HEK293T (cell line): Measurements from ENCODE around the gene SLC12A5.

Experiments used
- CTCF ChIA-PET: fragments of 350-600 bp; formaldehyde crosslinking; extraction: SDS; loops from one replicate; lab custom pipeline; 2021; ENCODE audit warnings: antibody characterized with exemption, inconsistent platforms; lab: Yijun Ruan, JAX
- POLR2A ChIA-PET: fragments of 350-600 bp; formaldehyde crosslinking; extraction: SDS; loops from one replicate; lab custom pipeline; 2020; ENCODE audit warnings: antibody characterized with exemption, inconsistent platforms; lab: Yijun Ruan, JAX
- DNase-seq: peaks from one replicate; pipeline ENCODE4 v3.0.0; 2012; ENCODE audit warnings: mixed read lengths; ENCODE audit errors: extremely low spot score
- ARNT ChIP-seq: fragments of 450-650 bp; IDR thresholded peaks from 2 replicates; pipeline ENCODE4 v1.6.1; 2017; ENCODE audit warnings: mild to moderate bottlenecking
- BHLHE40 ChIP-seq: fragments of 450-650 bp; IDR thresholded peaks from 2 replicates; pipeline ENCODE4 v1.6.1; 2016; ENCODE audit warnings: mild to moderate bottlenecking, moderate library complexity, borderline replicate concordance
- CTBP1 ChIP-seq: fragments of 450-650 bp; IDR thresholded peaks from 2 replicates; pipeline ENCODE4 v1.6.1; 2016; ENCODE audit warnings: borderline replicate concordance
- ELF4 ChIP-seq: fragments of 450-650 bp; IDR thresholded peaks from 2 replicates; pipeline ENCODE4 v1.6.1; 2017; ENCODE audit warnings: antibody characterized with exemption
- FOXA1 ChIP-seq: fragments of 450-650 bp; IDR thresholded peaks from 2 replicates; pipeline ENCODE4 v1.6.1; 2016; ENCODE audit warnings: mild to moderate bottlenecking
- FOXK2 ChIP-seq: fragments of 450-650 bp; IDR thresholded peaks from 2 replicates; pipeline ENCODE4 v1.6.1; 2016; ENCODE audit warnings: mild to moderate bottlenecking
- FOXM1 ChIP-seq: fragments of 450-650 bp; IDR thresholded peaks from 2 replicates; pipeline ENCODE4 v1.6.1; 2017; ENCODE audit warnings: mild to moderate bottlenecking, borderline replicate concordance
- HDGF ChIP-seq: fragments of 450-650 bp; IDR thresholded peaks from 2 replicates; pipeline ENCODE4 v1.6.1; 2017; ENCODE audit warnings: antibody characterized with exemption, borderline replicate concordance
- L3MBTL2 ChIP-seq: fragments of 450-650 bp; conservative IDR thresholded peaks from 2 replicates; pipeline ENCODE4 v1.6.1; 2016; ENCODE audit warnings: mild to moderate bottlenecking
- LEF1 ChIP-seq: fragments of 450-650 bp; IDR thresholded peaks from 2 replicates; pipeline ENCODE4 v1.6.1; 2017; ENCODE audit warnings: mild to moderate bottlenecking, borderline replicate concordance
- NFRKB ChIP-seq: fragments of 450-650 bp; IDR thresholded peaks from 2 replicates; pipeline ENCODE4 v1.6.1; 2016; ENCODE audit warnings: mild to moderate bottlenecking, moderate library complexity
- PKNOX1 ChIP-seq: fragments of 450-650 bp; IDR thresholded peaks from 2 replicates; pipeline ENCODE4 v1.6.1; 2016
- SP1 ChIP-seq: fragments of 450-650 bp; IDR thresholded peaks from 2 replicates; pipeline ENCODE4 v1.6.1; 2017
- SUZ12 ChIP-seq: fragments of 450-650 bp; IDR thresholded peaks from 2 replicates; pipeline ENCODE4 v1.6.1; 2016; ENCODE audit warnings: mild to moderate bottlenecking
- TARDBP ChIP-seq: fragments of 450-650 bp; IDR thresholded peaks from 2 replicates; pipeline ENCODE4 v1.6.1; 2016
- ZNF384 ChIP-seq: fragments of 450-650 bp; IDR thresholded peaks from 2 replicates; pipeline ENCODE4 v1.6.1; 2016

The SLC12A5 gene

GRCh38 chr20:46104262-46104661 lies 75.2 kb downstream of the SLC12A5 start:
- CTCF ChIA-PET: no interaction called here
- DNase-seq: no peak
- POLR2A ChIA-PET: no interaction called here
- TF ChIP-seq TARDBP (no peak), LEF1 (no peak), ARNT (no peak), SUZ12 (no peak), FOXA1 (no peak)

- TF ChIP-seq CTBP1: no peak
- TF ChIP-seq HDGF: no peak
- TF ChIP-seq LEF1: no peak
- no peak for TF ChIP-seq ELF4
- TF ChIP-seq BHLHE40: no peak
- no peak for TF ChIP-seq ZNF384
- TF ChIP-seq L3MBTL2: no peak
- TF ChIP-seq TARDBP: no peak
- no peak for TF ChIP-seq NFRKB
- no peak for TF ChIP-seq ARNT
- TF ChIP-seq SUZ12: no peak
- TF ChIP-seq PKNOX1: no peak
- no peak for TF ChIP-seq FOXA1
- no peak for TF ChIP-seq FOXM1
- TF ChIP-seq FOXK2: no peak
- no peak for TF ChIP-seq SP1
- ChIA-PET CTCF (no interaction called here), POLR2A (no interaction called here)
- DNase-seq: no peak
These were observed 78.0 kb downstream of the SLC12A5 start for GRCh38 chr20:46107061-46107460.

DNA sequence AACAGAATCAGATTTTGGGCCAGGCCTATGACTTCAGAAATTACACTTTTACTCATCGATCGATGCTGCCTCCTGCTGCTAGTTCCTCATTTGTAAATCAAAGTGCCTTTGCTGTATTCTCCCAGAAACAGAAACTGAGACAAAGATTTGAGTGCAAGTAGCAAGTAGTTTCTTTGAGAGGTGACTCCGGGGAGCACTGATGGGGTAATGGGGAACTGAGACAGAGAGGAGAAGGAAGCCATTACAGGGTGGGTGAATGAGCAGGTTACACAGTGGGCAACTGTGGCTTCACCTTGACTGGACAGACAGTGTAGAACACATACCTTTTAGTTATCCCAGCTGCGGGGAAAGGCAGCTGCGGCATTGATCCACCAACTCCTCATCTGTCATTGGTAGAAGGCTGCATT lies 79.4 kb downstream of the SLC12A5 start:
- POLR2A ChIA-PET: no interaction called here
- TF ChIP-seq ZNF384: no peak
- TF ChIP-seq SUZ12: no peak
- no peak for TF ChIP-seq HDGF
- TF ChIP-seq SP1: no peak
- no peak for TF ChIP-seq L3MBTL2
- no peak for TF ChIP-seq NFRKB
- no peak for TF ChIP-seq CTBP1
- no peak for TF ChIP-seq PKNOX1
- no peak for TF ChIP-seq FOXK2
- no peak for DNase-seq

GRCh38 chr20:46108976-46109375 lies 80.0 kb downstream of the SLC12A5 start:
- POLR2A ChIA-PET: no interaction called here
- CTCF ChIA-PET: no interaction called here
- TF ChIP-seq SUZ12: no peak
- no peak for TF ChIP-seq TARDBP
- TF ChIP-seq ELF4: no peak
- DNase-seq: no peak

More for the DNA sequence above, 79.4 kb downstream of the SLC12A5 start:
- CTCF ChIA-PET: no interaction called here
